ENCODE data around the gene SGCE.

GRCh38 chr7:94615666-94616065 is 40.3 kb downstream of the SGCE start:
- TF ChIP-seq EZH2 (IDR thresholded peaks at IDR 0.05; ENCODE audit: borderline replicate concordance, insufficient read depth, low read depth, low read length, poor library complexity, severe bottlenecking) (no peak), CTCF (IDR thresholded peaks at IDR 0.05) (no peak)
